ENCODE measurements around the gene TUBGCP5.

TUBGCP5 gene

GRCh38 chr15:22951031-22951380 is 88.4 kb downstream of the TUBGCP5 start:
- no peak for DNase-seq

DNA sequence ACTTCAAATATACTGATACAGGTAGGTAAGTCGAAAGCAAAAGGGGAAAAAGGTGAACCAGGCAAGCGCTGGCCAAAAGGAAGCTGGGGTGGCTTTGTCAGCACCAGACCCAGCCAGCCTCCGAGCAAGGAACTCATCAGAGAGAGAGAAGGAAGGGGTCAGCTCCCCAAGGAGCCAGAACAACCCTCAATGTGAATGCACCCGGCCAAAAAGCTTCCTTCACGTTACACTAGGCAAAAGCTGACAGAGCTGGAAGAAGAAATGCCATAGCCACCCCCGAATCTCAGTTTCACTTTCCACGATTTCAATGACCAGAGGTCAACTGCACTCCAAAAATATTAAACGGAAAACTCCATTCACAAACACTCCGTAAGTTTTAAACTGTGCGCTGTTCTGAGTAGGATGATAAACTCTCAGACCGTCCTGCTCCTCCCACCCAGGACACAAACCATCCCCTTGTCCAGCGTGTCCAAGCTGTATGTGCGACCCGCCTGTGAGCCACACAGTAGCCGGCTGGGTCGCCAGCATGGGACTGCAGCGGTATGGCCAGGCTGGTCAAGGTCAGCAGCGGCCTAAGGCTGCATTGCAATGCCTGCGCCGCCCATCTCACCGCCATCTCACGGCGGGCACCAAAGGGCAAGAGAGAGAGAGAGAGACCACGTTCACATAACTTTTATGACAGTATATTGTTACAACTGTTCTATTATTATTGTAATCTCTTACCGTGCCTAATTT is 88.9 kb downstream of the TUBGCP5 start:
- DNase-seq = no peak

Data from activated CD4-positive, alpha-beta T cell treated with anti-CD3 and anti-CD28 coated beads, Interleukin-10, Interleukin-2, amounts not matched to agents 100 ng/mL and 50 ng/mL, durations not matched to agents 16 hours and 8 hours (primary cell).